ENCODE data around the gene PLCB2.
A peak's percentile ranks its signal among the peaks of the same experiment; 100 is the strongest.

Gene PLCB2

GRCh38 chr15:40265875-40266274, 41.9 kb downstream of the PLCB2 start:
- DNase-seq: no peak

DNA sequence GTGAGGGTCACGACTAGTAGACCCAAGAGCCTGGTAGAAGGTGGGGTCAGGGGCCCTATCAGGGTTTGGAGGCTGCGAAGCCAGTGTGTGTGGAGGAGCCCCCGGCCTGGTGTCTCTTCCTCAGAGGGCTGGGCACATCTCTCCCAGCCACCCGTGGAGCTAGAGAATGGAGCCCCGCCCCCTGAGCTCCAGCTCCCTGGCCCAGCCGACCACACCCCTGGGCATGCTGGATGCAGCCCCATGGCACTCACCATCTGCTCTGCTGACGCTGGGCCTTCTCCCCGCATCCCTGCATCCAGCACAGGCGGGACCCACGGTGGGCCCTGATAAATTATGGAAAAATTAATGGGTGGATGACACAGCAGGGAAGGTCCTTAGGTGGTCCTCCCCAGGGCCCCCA, 42.4 kb downstream of the PLCB2 start:
- no peak for DNase-seq

GRCh38 chr15:40264321-40265153, 43.2 kb downstream of the PLCB2 start:
- no peak for DNase-seq

GRCh38 chr15:40263024-40263754, 44.5 kb downstream of the PLCB2 start:
- no peak for DNase-seq

DNA sequence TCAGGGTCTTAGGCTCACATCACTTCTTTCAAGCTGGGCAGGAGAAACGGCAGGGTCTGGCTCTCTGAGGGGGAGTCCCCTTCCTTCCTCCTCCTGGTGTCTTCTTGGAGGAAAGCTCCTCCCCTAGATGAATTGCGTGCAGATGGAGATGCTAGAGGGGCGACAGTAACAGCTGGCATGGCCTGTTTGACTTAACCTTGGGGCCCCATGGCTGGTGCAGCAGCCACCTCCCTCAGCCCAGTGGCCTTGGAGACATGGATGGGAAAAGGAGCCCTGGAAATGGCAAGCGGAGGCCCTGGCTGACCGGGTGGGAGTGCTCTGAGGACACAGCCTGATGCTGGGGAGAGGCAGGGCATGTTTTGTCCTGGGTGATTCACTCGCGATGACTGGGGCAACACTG, 48.7 kb downstream of the PLCB2 start:
- no peak for DNase-seq

DNA sequence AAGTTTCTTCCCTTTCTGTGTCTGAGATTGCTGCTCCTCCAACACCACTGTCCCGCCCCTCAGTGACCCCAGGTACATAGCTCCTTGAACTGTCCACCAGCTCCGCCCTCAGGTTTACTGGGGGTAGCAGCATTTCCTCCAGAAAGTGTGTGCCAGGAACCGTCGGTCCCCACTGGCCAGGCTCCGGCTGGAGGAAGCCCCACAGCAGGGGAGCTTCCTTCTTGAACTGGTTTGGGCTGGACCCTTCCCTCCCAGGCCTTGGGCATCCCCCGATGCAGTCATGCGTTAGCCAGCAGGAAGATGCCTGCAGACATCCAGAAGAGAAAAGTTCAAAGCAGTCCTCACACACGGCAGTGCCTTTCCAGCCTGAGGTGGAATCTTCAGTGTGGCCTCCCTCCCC, 49.2 kb downstream of the PLCB2 start:
- no peak for DNase-seq

DNA sequence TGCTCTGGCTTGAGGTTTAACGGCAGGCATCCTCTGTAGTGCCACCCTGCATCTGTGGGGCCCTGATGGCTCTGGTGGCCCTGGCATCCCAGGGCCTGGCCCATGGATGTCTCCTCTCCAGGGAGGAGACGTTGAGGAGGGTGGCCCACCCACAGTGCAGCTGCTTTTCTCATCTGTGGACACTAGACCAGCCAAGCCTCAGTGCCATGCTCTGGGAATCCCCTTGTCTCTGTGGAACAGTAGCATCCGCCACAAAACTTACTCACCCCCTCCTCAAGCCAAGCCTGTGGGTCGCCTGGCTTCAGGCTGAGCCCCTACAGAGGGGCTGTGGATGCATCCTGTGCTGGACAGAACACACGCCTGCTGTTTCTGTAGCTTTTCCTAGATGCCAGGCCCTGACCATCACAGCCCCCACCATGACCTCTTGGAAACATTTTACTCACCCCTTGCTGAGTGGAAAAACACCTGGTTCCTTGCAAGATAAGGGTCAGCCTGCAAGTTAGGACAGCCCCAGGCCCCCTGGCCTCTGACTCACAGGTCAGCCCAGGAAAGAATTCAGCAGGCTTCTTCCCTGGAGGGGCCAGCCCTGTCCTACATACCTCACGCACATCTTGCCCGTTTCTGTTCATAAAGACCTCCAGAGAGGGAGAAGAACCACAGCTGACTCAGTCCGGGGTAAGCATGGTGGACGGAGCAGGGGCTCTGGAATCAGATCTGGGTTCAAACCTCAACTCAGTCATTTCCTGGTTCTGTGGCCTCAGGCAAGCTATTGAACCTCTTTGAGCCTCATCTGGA, 49.9 kb downstream of the PLCB2 start:
- no peak for DNase-seq

DNA sequence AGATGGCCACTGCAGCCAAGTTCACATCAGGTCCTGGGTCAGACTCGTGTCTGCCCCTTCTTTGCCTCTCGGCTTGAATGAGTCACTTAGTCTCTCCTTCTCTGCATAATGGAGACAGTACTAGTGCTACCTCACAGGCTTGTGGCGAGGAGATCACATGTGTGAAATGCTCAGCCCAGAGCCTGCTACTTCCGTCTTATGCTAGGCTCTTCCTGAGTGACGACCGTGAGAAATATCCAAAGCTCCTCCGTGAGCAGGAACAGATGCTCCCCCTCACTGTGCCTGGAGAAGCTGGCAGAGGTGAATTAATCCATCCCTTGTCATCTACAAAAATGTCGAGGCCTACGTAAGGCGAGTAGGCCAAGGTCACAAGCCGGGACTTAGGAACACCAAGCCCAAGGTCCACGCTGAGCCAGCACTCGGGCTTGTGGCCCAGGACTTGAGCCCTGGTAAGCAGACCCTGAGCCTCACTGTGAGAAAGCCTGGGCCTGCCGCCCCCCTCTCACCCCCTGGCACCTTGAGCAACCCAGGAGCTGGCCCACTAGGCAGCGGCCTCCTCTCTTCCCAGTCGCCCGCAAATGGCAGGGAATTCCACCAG, 51.0 kb downstream of the PLCB2 start:
- DNase-seq: no peak

- DNase-seq: no peak
Measured at GRCh38 chr15:40255033-40255432, 52.7 kb downstream of the PLCB2 start.

GRCh38 chr15:40254452-40254851, 53.3 kb downstream of the PLCB2 start:
- no peak for DNase-seq

GRCh38 chr15:40253167-40253790, 54.5 kb downstream of the PLCB2 start:
- DNase-seq: no peak

DNA sequence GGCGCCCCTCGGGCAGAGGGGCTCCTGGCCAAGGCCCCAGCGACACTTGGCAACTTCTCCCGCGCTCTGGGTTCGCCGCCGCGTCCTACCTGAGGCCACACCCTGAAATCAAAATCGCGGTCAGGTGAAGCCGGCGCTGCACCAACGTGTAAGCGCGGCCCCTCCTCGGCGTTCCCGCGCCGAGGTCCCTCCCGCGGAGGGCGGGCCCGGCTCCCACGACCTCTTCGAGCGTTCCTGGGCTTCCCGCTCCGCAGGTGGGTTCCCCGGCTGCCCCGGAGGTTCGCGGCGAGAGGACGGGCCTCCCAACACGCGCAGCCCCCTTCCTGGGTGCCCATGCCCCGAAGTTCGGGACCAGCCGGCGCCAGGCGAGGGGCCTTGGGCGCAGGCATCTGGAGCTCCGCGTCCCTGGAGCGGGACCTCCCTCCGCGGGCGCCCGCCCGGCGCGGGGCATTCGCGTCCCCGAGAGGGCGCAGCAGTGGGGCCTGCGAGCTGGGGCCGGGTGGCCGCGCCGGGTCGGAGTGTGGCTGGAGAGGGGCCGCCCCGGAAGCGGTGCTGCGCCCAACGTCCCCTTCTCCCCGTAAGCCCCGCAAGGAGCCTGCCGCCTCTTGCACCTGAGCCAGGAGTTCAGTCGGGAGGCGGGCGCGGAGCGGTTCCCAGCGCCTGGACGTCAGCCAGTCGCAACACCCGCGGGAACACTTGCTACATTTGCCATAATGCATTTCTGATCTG, 55.1 kb downstream of the PLCB2 start:
- DNase-seq: peak; percentile 37 to 39

- no peak for DNase-seq
Measured at GRCh38 chr15:40252141-40252437, 55.6 kb downstream of the PLCB2 start.

- no peak for DNase-seq
Measured at GRCh38 chr15:40251486-40252140, 56.1 kb downstream of the PLCB2 start.

- DNase-seq: no peak
Measured at GRCh38 chr15:40250771-40251483, 56.8 kb downstream of the PLCB2 start.

- no peak for DNase-seq
Measured at GRCh38 chr15:40250304-40250656, 57.5 kb downstream of the PLCB2 start.

- DNase-seq: no peak
Measured at GRCh38 chr15:40249477-40250303, 58.0 kb downstream of the PLCB2 start.

DNA sequence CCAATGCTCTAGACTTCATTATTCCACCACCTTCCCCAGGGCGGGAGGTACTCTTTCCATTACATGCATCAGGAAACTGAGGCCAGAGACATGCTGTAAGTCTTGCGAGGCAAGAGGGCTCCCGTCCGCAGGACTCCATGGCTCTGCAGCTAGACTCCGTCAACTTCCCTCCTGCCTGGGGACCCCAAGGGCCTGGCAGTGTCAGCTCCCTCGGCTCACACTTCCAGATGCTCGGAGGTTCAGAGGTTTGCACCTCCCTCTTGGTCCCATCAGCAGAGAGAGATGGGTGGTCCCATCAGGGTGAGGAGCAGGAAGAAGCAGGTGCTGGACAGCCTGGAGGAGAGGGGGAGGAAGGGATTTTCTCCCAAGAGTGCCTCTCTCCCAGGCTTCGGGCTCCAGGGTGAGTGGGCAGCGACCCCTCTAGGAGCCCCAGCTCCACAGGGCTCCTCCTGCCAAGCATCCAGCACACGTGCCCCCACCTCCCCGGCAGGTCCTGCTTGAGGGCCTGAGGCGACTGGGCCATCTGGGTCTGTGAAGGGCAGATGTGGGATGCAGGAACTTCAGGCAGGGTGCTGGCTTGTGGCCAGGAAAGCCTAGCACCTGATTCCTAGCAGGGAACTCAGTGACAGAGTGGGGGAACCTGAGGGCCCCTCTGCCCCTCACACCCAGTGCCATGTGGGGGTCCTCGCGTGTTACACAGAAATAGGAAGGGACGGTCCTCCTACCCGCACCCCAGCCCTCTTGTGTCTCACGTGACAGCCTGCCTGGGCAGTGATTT, 59.5 kb downstream of the PLCB2 start:
- DNase-seq: no peak

GRCh38 chr15:40247406-40247971, 60.2 kb downstream of the PLCB2 start:
- no peak for DNase-seq

Measured in activated T-cell treated with anti-CD3 and anti-CD28 coated beads, Interleukin-2, amount 50 U/mL, for 48 hours (primary cell).